T-helper 2 cell treated with Interferon-gamma antibody and Interleukin-4, amounts not matched to agents 5 μg/mL and 100 μg/mL, for 36 hours (primary cell): ENCODE data around the gene AMY2B.
"Not testable (repeated sequence)": the region's sequence is repeated elsewhere in the genome, so short reads cannot be mapped to it uniquely, and the experiment has no call there.

Experiments
- DNase-seq: peaks from one replicate; pipeline ENCODE4 v3.0.0; 2021; ENCODE audit warnings: low spot score
- H3K27ac Mint-ChIP-seq: one replicate; pipeline ENCODE4 v1.8.0; 2021; ENCODE audit warnings: mild to moderate bottlenecking, mixed read lengths
- H3K27me3 Mint-ChIP-seq: one replicate; pipeline ENCODE4 v1.8.0; 2021; ENCODE audit warnings: low read depth, mixed read lengths
- H3K36me3 Mint-ChIP-seq: one replicate; pipeline ENCODE4 v1.8.0; 2021; ENCODE audit warnings: low read depth, mixed read lengths
- H3K4me1 Mint-ChIP-seq: one replicate; pipeline ENCODE4 v1.8.0; 2021; ENCODE audit warnings: low read depth, mixed read lengths
- H3K4me3 Mint-ChIP-seq: one replicate; pipeline ENCODE4 v1.8.0; 2022; ENCODE audit warnings: mild to moderate bottlenecking, moderate library complexity, mixed read lengths
- H3K9me3 Mint-ChIP-seq: one replicate; pipeline ENCODE4 v1.8.0; 2021; ENCODE audit warnings: mixed read lengths

AMY2B gene

GRCh38 chr1:103569493-103569892 lies 1.9 kb upstream of the AMY2B start:
- H3K27me3 Mint-ChIP-seq, result no peaks in the 10 kb centered on the region
- no peaks in the 10 kb centered on the region for H3K4me1 Mint-ChIP-seq
- H3K27ac Mint-ChIP-seq, result no peak overlapping the region
- H3K4me3 Mint-ChIP-seq, result no peak overlapping the region
- no peak for DNase-seq
- H3K9me3 Mint-ChIP-seq, result no peaks in the 10 kb centered on the region
- H3K36me3 Mint-ChIP-seq, result no peaks in the 10 kb centered on the region

GRCh38 chr1:103576065-103576464 lies 4.7 kb downstream of the AMY2B start:
- Mint-ChIP-seq H3K36me3 (no peaks in the 10 kb centered on the region), H3K27me3 (no peaks in the 10 kb centered on the region), H3K4me1 (no peaks in the 10 kb centered on the region), H3K9me3 (no peaks in the 10 kb centered on the region), H3K4me3 (no peak overlapping the region), H3K27ac (no peak overlapping the region)
- no peak for DNase-seq

GRCh38 chr1:103576784-103577183 lies 5.4 kb downstream of the AMY2B start:
- H3K4me3 Mint-ChIP-seq, H3K27ac Mint-ChIP-seq, H3K9me3 Mint-ChIP-seq, H3K4me1 Mint-ChIP-seq, DNase-seq, H3K27me3 Mint-ChIP-seq, H3K36me3 Mint-ChIP-seq: not testable (repeated sequence)

DNA sequence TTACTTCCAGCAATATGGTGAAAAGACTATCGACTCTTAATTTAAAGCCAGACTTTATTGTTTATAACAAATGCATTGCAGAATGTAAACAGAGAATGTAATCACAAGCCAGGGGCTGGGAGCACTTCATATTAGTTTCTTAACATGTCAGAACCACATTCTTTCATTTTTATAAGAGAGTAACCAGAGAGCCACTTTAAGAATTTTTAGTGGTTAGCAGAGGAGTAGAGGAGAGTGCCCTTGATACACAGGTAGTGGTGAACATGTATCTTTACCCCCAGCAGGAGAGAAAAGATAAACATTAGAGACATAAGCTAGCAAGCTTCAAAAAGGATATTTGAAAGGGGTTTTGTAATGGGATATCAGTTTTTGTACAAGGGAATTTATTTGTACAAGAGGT lies 11.1 kb downstream of the AMY2B start:
- Mint-ChIP-seq H3K4me1 (no peaks in the 10 kb centered on the region), H3K4me3 (no peak overlapping the region), H3K9me3 (no peaks in the 10 kb centered on the region), H3K36me3 (no peaks in the 10 kb centered on the region), H3K27me3 (no peaks in the 10 kb centered on the region), H3K27ac (no peak overlapping the region)
- no peak for DNase-seq

- Mint-ChIP-seq H3K4me3 (no peak overlapping the region), H3K9me3 (peaks cover 3% of the 10 kb centered on the region), H3K4me1 (no peaks in the 10 kb centered on the region), H3K27ac (no peak overlapping the region), H3K36me3 (no peaks in the 10 kb centered on the region), H3K27me3 (no peaks in the 10 kb centered on the region)
- DNase-seq, result no peak
Measured at GRCh38 chr1:103583887-103584286, 12.5 kb downstream of the AMY2B start.

DNA sequence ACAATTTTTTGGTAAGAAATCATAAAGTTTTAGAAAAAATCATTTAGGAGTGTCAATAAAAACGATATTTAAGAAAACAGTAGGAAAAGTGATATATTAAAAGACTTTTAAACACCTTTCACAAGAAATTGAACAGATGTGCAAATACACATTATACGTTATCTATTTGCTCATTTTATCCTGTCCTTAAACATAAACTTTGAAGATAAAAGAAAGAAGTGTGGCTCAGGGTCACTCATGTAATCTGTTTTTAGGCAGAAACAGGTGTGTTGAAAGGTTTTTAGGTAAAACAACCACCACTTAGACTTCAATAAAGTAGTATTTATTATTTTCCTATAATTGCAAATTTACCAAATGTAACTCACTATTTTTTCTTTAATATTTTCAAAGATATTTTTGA lies 13.1 kb downstream of the AMY2B start:
- no peak for DNase-seq
- Mint-ChIP-seq H3K27ac (no peak overlapping the region), H3K36me3 (no peaks in the 10 kb centered on the region), H3K4me1 (no peaks in the 10 kb centered on the region), H3K27me3 (no peaks in the 10 kb centered on the region), H3K4me3 (no peak overlapping the region), H3K9me3 (peaks cover 7% of the 10 kb centered on the region)

DNA sequence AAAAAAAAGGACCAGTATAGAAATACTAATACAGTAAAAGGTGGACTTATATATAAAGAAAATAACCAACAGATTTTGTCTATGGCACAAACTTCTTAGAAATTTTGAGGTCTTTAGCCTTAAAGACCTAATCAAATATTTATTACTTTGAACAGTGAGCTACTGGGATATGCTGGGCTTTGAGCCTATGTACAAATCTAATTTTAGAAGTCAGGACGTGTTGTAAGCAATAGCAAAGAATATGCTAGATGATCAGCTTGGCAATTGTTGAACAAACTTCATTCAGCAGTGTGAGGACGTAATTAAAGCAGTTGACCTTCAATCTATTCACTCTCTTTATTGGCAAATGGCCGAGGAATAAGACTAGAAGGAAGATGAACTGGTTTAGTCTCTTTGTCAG lies 31.4 kb downstream of the AMY2B start:
- not testable (repeated sequence) for DNase-seq, H3K9me3 Mint-ChIP-seq, H3K36me3 Mint-ChIP-seq, H3K4me3 Mint-ChIP-seq, H3K4me1 Mint-ChIP-seq, H3K27me3 Mint-ChIP-seq, H3K27ac Mint-ChIP-seq

DNA sequence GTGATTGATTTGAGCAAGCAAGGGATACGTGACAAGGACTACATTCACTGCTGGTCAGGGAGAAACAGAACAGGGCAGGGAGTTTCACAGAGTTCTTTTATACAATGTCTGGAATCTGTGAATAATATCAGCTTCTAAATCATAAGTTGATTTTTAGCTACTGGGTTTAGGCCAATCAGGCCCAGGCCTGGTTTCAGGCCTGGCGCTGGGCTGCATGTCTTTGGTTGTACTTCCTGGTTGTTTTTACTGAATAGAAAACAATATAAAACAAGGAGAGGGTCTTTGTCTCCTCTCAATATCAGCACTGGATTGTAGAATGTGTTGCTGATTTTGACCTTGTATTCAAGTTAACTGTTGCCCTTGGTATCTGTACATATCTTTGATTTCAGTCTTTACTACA lies 45.0 kb downstream of the AMY2B start:
- no peaks in the 10 kb centered on the region for H3K4me1 Mint-ChIP-seq
- H3K4me3 Mint-ChIP-seq, result no peak overlapping the region
- H3K27ac Mint-ChIP-seq, result no peak overlapping the region
- no peaks in the 10 kb centered on the region for H3K36me3 Mint-ChIP-seq
- no peak for DNase-seq
- no peaks in the 10 kb centered on the region for H3K9me3 Mint-ChIP-seq
- no peaks in the 10 kb centered on the region for H3K27me3 Mint-ChIP-seq

GRCh38 chr1:103616994-103617477 lies 45.6 kb downstream of the AMY2B start, which contains the start of gene AMY2A:
TSS of gene AMY2A (plus strand) at chr1:103617427. CDS start at chr1:103617441, 14 bp downstream.
- H3K4me1 Mint-ChIP-seq, H3K36me3 Mint-ChIP-seq, DNase-seq, H3K27ac Mint-ChIP-seq, H3K27me3 Mint-ChIP-seq, H3K9me3 Mint-ChIP-seq, H3K4me3 Mint-ChIP-seq: not testable (repeated sequence)

GRCh38 chr1:103627436-103627835 lies 56.0 kb downstream of the AMY2B start:
- DNase-seq, H3K27me3 Mint-ChIP-seq, H3K4me1 Mint-ChIP-seq, H3K27ac Mint-ChIP-seq, H3K4me3 Mint-ChIP-seq, H3K9me3 Mint-ChIP-seq, H3K36me3 Mint-ChIP-seq: not testable (repeated sequence)
